ENCODE results near the gene VTI1A. TPM values are rescaled to one million over a fixed set of nuclear protein-coding genes. Genes with fewer than 3 reads are reported as not detected.
A peak's percentile ranks its signal among the peaks of the same experiment; 100 is the strongest.

Gene VTI1A
- total and polyA plus RNA-seq, 2 of the 13 experiments (the other 11 are each of a cell fraction or from before 2014, with no cell fraction given), result 11.7 to 32.7 TPM

- peak; percentile 56; the same call in 1 of the 2 replicates for TF ChIP-seq ZNF609 (CRISPR knock-in tag; IDR thresholded peaks at IDR 0.05; ENCODE audit: borderline replicate concordance)
- peak; percentile 90 for TF ChIP-seq SOX13 (IDR thresholded peaks at IDR 0.05)
- peak in 1 of 2 experiments; percentile 96; a peak in 2 of 4 replicates for TF ChIP-seq SOX13 (CRISPR knock-in tag; conservative IDR thresholded peaks at IDR 0.05 in 1 of 2, IDR thresholded peaks at IDR 0.05 in 1 of 2)
- TF ChIP-seq MED1 (CRISPR knock-in tag; IDR thresholded peaks at IDR 0.05), result peak; percentile 45
- no peak for TF ChIP-seq SP2 (CRISPR knock-in tag; IDR thresholded peaks at IDR 0.05)
- TF ChIP-seq SIX4 (CRISPR knock-in tag; IDR thresholded peaks at IDR 0.05), result peak; percentile 25; the same call in 1 of the 2 replicates
- TF ChIP-seq DRAP1 (CRISPR knock-in tag; IDR thresholded peaks at IDR 0.05), result no peak
- TF ChIP-seq ZGPAT (CRISPR knock-in tag; IDR thresholded peaks at IDR 0.05), result no peak
- TF ChIP-seq PAF1 (CRISPR knock-in tag; IDR thresholded peaks at IDR 0.05), result no peak
- no peak for TF ChIP-seq ZBTB46 (CRISPR knock-in tag; IDR thresholded peaks at IDR 0.05; ENCODE audit: borderline replicate concordance)
- TF ChIP-seq E2F2 (CRISPR knock-in tag; IDR thresholded peaks at IDR 0.05; ENCODE audit: borderline replicate concordance), result no peak
- peak; percentile 43; the same call in 1 of the 2 replicates for TF ChIP-seq PATZ1 (CRISPR knock-in tag; IDR thresholded peaks at IDR 0.05)
- no peak for TF ChIP-seq ZNF572 (CRISPR knock-in tag; IDR thresholded peaks at IDR 0.05)
- peak; percentile 38; the same call in 1 of the 2 replicates for TF ChIP-seq HOMEZ (CRISPR knock-in tag; IDR thresholded peaks at IDR 0.05; ENCODE audit: low read depth)
- TF ChIP-seq ISX (CRISPR knock-in tag; conservative IDR thresholded peaks at IDR 0.05), result no peak
These were observed 43.5 kb downstream of the VTI1A start (continued) for GRCh38 chr10:112490545-112490944.

Data from HepG2 (cell line).